IPS-NIHi7 (cell line): ENCODE measurements around the gene OSGEP.

Source experiments
- DNase-seq: peaks from one replicate; pipeline ENCODE4 v3.0.0; 2012; ENCODE audit warnings: mixed read lengths; ENCODE audit errors: extremely low spot score

Gene OSGEP

GRCh38 chr14:20434701-20435581, 19.7 kb downstream of the OSGEP start:
- DNase-seq: peak; percentile 39

DNA sequence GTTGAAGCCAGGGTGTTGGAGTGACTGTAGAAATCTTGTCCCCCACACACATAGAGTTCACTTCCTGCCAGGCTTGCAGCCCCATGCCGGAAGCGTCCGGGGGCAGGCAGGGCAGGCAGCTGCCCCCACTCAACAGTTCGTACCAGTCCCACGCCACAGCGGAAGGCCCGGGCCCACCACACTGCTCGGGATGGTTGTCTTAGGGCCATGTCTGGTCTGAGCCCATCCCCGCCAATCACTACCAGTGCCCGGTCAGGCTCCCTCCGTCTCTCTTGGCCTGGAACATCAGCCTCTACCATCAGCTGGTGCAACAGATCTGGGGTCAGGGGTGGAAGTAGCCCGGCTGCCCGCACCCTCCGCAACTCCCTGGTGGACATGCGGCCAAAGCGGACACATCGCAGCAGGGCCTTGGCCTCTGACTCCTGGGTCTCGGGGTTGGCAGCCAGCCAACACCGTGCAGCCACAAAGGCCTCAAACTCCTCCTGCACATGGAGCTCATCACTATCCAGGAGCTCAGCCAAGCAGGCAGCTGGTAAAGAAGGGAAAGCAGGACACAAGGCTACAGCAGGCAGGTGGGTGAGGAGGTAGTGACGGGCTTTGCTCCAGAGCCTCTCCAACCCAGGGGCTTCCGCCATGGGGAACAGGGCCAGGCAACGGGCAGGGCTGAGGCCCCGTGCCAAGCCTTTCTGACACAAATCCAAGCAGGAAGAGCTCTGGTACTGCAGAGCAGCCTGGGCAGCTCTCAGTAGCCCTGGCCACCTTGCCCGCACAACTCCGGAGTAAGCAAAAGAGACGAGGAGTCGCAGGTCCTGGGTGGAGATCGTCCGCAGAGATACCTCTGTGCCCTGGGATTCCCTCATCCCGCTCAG, 24.6 kb downstream of the OSGEP start:
- no peak for DNase-seq

- DNase-seq: no peak
These were observed 25.8 kb downstream of the OSGEP start for GRCh38 chr14:20428802-20429201.

GRCh38 chr14:20428010-20428365, 26.6 kb downstream of the OSGEP start:
- no peak for DNase-seq

DNA sequence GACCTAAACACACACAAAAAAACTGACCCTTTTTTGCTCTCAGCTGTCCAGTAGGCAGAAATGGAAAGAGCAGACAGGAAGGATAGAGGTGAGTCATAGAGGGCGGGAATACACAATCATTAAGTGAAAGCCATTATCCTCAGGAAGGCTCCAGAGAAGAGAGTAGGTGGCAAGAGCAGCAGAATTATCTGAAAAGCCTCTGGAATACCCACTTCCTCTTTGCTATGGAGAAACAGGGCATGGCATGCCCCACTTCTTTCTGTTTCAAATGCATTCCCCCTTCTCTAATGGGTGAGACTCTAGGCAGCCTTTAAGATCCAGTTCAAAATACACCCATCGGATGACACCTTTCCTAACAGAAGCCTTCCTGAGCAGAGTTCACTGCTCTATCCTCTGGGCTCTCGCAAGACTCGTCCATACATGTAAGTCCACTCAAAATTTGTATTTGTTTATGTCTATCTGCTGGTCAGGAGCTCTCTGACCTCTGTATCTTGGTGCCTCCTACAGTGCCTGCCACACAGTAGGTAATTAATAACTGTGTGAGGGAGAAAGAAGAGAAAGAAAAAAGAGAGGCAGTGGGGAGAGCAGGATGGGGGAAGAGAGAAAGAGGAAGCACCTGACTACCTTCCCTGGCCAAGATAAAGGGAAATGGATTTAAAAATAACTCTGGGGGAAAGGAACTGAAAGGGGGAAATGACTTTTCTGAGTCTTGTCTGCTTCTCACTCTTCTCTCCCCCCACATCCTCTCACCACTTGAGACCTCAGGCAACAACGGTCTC, 27.2 kb downstream of the OSGEP start:
- DNase-seq: peak; percentile 56

- no peak for DNase-seq
These were observed 29.8 kb downstream of the OSGEP start for GRCh38 chr14:20424851-20425250.

GRCh38 chr14:20422886-20423285, 31.7 kb downstream of the OSGEP start:
- no peak for DNase-seq

- DNase-seq: no peak
These were observed 33.3 kb downstream of the OSGEP start for GRCh38 chr14:20421267-20421666.

DNA sequence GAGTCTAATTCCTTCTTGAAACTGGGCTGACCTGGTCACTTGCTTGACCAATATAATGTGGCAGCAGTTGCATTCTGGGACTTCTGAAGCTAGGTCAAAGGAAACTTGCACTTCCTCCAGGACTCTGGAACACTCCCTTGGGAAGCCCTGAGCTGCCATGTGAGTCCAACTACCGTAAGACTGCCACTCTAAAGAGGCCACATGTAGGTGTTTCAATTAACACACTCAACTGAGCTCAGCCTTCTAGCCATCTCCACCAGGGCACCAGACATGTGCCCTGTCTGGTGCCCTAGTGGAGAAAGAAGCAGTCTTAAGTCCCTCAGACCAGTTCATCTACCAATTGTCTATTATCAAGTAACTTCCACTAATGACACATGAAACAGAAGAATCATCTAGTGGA, 35.2 kb downstream of the OSGEP start:
- no peak for DNase-seq

- no peak for DNase-seq
These were observed 36.1 kb downstream of the OSGEP start for GRCh38 chr14:20418501-20418909.

GRCh38 chr14:20417250-20418186, 37.1 kb downstream of the OSGEP start:
- no peak for DNase-seq

GRCh38 chr14:20416223-20416622, 38.4 kb downstream of the OSGEP start:
- DNase-seq: no peak

- peak; percentile 57 for DNase-seq
These were observed 38.8 kb downstream of the OSGEP start for GRCh38 chr14:20415782-20416206.

DNA sequence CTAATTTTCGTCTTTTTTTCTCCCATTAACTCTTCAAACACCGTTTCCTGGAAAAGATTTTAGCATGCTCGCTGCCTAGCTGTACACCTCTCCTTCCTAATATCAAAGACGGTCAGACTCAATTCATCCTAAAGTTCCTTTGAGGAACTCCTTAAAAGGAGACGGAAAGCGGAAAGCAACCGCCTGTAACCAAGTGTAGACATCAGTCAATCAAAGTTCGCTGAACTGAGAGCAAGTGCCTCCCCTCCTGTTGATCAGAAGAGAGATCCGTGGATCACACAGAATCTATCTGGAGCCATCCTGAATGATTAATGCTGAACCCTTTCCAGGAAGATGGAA, 40.9 kb downstream of the OSGEP start:
- no peak for DNase-seq

DNA sequence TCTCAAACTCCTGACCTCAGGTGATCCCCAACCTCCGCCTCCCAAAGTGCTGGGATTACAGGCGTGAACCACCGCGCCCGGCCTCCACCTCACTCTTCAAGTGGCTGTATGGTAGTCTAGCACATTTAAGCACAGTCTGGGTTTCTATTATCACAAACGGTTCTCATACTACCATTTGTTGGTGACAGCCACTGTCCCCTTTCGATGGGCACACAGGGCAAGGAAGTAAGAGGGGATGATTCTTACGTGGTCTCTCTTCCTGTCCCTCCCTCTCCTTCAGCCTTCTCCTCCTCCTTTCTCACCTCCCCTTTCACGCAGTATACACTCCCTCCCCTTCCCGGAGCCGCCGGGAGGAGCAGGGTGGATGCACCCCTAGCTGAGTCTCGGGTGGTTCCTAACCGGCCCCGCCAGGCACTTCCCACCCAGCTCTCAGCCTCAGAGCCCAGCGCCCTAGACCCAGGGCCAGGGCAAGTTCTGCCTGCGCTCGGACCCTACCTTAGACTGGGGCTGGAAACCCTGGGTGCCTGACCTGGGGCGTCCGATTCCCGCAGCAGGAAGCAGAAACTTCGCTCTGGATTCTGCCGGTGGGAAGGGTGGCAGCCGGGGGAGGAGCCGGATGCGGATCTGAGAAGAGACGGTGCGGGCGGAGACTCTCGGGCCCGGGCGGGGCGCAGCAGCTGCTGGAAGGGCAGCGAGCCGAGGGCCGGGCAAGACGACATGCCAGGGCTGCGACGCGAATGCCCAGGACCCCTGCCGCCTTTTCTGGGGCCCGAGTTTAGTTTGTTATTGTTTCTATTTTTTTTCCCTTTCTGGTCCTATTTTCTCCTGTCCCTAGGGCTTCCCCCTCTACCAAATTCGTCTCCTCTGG, 41.5 kb downstream of the OSGEP start, which contains the start of gene TEP1:
TEP1 (minus strand) TSS at position 626 of the 868 bp plus-strand sequence. CDS start 5,062 bp downstream, outside the sequence.
- DNase-seq: peak; percentile 86

- DNase-seq: no peak
These were observed 42.2 kb downstream of the OSGEP start for GRCh38 chr14:20412411-20412810.

DNA sequence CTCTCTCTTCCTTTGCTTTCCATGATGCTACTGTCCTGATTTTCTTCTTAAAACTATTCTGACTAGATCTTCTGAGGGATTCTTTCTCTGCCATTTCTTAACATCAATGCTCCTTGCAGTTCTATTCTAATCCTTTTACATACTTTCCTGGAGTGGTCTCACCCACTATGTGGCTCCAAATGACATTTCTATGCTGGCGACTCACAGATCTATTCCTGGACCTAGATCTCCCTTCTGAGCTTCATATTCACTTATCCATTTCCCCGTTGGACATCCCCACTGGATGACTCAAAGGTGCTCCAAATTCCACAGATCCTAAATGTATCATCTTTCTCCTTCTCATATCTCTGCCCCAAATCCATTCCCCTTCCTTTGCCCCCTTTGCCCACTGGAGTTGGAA, 45.4 kb downstream of the OSGEP start:
- no peak for DNase-seq

DNA sequence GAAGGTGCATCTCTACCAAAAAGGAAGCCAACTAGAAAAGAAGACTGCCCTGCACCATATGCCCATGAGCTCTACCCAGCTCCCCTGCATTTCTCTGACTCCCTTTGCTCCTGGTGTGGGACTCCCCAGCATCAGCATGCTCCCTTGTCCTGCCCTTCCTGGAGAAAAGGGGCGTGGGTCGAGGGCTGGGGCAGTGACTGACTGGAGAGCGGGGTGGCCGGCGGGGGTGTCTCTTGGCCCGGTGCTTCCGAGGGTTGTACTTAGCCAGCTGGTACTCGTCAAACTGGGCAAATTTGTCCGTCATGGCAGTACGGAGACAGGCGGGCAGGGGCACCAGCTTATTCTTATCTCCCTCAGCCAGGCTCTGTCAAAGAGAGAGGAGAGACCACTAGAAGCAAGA, 51.1 kb downstream of the OSGEP start:
- DNase-seq: no peak

GRCh38 chr14:20400965-20401593, 53.5 kb downstream of the OSGEP start:
- DNase-seq: no peak
